Mesothelial cell of epicardium (in vitro differentiated cells): ENCODE measurements around the gene CCNL1. TPM values are rescaled to one million over a fixed set of nuclear protein-coding genes. Genes with fewer than 3 reads are reported as not detected.

Source experiments
- DNase-seq, 2 experiments: peaks; one replicate each; pipeline ENCODE4 v3.0.0; 2021; ENCODE audit warnings: low spot score in 2 of 2; ENCODE audit not compliant: unreplicated experiment in 2 of 2
- H3K27ac Mint-ChIP-seq: 2 replicates; pipeline ENCODE4 v1.8.0; 2021; ENCODE audit warnings: mixed read lengths
- H3K27me3 Mint-ChIP-seq: 2 replicates; pipeline ENCODE4 v1.8.0; 2021; ENCODE audit warnings: low read depth, mixed read lengths
- H3K36me3 Mint-ChIP-seq: 2 replicates; pipeline ENCODE4 v1.8.0; 2021; ENCODE audit warnings: mixed read lengths
- H3K4me1 Mint-ChIP-seq: 2 replicates; pipeline ENCODE4 v1.8.0; 2021; ENCODE audit warnings: mixed read lengths
- H3K4me3 Mint-ChIP-seq: 2 replicates; pipeline ENCODE4 v1.8.0; 2021; ENCODE audit warnings: mild to moderate bottlenecking, moderate library complexity, mixed read lengths
- H3K9me3 Mint-ChIP-seq: 2 replicates; pipeline ENCODE4 v1.8.0; 2021; ENCODE audit warnings: mixed read lengths
- total RNA-seq: library from RNA; stranded (reverse); gene quantifications from 3 replicates; pipeline ENCODE4 v1.2.1, GENCODE V29; 2021
- TF ChIP-seq, protein P1 (sequence below): fragments of 200-600 bp; sonication (generic); IDR thresholded peaks from one replicate; pipeline ENCODE4 v1.5.0; 2021; ENCODE audit warnings: antibody characterized with exemption; ENCODE audit not compliant: unreplicated experiment

Gene CCNL1
- total RNA-seq, 1 donor from 2014 or later = 276 TPM

DNA sequence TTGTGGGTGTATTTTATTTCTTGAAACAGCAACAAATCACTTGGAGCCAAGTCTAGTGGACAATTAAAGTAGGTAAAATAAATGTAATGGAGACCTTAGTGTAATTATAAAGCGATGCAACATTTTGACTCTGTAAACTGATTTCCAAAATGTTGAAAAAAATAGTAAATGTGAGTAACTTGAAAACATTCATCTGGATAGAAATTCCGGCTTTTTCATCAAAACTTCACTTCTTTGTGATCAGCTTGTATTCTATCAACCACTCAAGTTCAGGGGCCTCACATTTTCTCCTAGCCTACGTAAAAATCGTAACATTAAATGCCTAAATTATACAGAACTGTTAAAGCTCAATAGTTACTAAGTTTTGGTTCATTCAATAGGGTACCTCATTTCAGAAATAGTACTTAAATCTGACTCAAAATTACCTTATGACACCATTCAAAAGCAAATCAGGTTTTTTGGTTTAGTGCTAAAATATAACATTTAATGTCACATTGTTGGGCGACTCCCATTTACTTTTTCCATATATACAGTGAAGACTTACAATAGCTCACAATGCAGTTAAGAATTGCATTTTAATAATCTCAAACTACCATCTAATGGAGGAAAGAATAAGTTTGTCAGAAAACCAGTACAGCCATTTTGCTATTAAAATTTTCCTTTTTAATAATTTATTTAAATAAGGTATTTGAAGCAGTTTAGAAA, 12.7 kb downstream of the CCNL1 start:
- no peaks in the 10 kb centered on the region for H3K9me3 Mint-ChIP-seq

DNA sequence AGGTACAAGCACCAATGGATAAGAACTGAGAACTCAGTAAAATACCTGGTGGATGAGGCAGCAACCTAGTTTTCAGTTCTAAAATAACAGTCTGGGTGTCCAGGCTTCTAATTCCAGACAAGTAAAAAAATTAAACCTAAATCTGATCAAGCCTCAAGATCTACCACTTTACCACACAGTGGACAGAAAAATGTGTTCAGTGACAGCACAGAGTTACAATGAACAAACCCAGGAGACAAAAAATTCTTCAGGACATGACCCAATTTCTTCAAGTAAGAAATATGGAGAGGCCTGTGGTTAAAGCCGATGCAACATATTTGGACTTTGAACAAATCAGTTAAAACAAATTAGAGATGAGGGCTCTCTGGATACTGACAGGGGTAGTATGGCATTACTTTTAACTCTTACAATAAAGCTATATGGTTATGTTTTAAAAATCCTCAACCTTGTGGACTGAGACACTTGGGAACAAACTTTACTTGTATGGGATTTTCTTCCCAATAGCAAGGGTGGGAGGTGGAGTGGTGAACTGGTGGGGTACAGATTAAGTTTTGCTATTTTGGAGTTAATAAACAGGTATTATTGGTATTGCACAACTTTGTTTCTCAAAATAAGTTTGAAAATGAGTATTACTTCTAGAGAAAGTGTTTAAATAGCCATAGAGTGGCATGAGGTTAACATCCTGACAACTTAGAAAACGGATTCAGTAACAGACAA, 14.2 kb downstream of the CCNL1 start:
- Mint-ChIP-seq H3K27ac (peak overlapping the region; percentile 70), H3K36me3 (peaks cover 35% of the 10 kb centered on the region)

More for the DNA sequence above, 12.7 kb downstream of the CCNL1 start:
- H3K4me3 Mint-ChIP-seq = no peak overlapping the region
- H3K27ac Mint-ChIP-seq = peak overlapping the region; percentile 37
- H3K36me3 Mint-ChIP-seq = peaks cover 48% of the 10 kb centered on the region
- no peak for DNase-seq
- H3K4me1 Mint-ChIP-seq = no peaks in the 10 kb centered on the region
- TF ChIP-seq, protein P1, sequence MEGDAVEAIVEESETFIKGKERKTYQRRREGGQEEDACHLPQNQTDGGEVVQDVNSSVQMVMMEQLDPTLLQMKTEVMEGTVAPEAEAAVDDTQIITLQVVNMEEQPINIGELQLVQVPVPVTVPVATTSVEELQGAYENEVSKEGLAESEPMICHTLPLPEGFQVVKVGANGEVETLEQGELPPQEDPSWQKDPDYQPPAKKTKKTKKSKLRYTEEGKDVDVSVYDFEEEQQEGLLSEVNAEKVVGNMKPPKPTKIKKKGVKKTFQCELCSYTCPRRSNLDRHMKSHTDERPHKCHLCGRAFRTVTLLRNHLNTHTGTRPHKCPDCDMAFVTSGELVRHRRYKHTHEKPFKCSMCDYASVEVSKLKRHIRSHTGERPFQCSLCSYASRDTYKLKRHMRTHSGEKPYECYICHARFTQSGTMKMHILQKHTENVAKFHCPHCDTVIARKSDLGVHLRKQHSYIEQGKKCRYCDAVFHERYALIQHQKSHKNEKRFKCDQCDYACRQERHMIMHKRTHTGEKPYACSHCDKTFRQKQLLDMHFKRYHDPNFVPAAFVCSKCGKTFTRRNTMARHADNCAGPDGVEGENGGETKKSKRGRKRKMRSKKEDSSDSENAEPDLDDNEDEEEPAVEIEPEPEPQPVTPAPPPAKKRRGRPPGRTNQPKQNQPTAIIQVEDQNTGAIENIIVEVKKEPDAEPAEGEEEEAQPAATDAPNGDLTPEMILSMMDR = no peak
- H3K27me3 Mint-ChIP-seq = no peaks in the 10 kb centered on the region

DNA sequence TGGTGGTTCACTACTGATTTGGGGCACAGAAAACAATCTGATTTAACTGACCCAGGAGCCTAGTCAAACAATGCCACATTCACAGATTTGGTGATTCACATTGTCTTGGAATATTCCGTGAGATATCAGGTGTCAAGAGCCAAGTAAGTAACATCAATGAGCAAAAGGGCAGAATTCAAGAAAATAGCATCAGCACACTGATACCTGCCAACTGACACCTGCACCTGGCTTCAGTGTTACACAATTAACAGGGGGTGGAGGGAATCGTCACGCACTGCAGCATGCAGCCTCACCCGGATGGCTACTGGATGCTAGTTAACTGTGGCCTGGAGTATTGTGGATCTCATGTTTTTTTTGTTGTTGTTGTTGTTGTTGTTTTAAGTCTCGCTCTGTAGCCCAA, 17.6 kb downstream of the CCNL1 start:
- Mint-ChIP-seq H3K4me1 (peaks cover 2% of the 10 kb centered on the region), H3K36me3 (peaks cover 18% of the 10 kb centered on the region), H3K27ac (no peak overlapping the region), H3K9me3 (no peaks in the 10 kb centered on the region), H3K4me3 (no peak overlapping the region), H3K27me3 (no peaks in the 10 kb centered on the region)
- no peak for DNase-seq
- TF ChIP-seq, protein P1 = no peak

More for the DNA sequence above, 14.2 kb downstream of the CCNL1 start:
- Mint-ChIP-seq H3K4me1 (no peaks in the 10 kb centered on the region), H3K4me3 (no peak overlapping the region), H3K9me3 (no peaks in the 10 kb centered on the region), H3K27me3 (no peaks in the 10 kb centered on the region)
- TF ChIP-seq, protein P1 = no peak
- no peak for DNase-seq

DNA sequence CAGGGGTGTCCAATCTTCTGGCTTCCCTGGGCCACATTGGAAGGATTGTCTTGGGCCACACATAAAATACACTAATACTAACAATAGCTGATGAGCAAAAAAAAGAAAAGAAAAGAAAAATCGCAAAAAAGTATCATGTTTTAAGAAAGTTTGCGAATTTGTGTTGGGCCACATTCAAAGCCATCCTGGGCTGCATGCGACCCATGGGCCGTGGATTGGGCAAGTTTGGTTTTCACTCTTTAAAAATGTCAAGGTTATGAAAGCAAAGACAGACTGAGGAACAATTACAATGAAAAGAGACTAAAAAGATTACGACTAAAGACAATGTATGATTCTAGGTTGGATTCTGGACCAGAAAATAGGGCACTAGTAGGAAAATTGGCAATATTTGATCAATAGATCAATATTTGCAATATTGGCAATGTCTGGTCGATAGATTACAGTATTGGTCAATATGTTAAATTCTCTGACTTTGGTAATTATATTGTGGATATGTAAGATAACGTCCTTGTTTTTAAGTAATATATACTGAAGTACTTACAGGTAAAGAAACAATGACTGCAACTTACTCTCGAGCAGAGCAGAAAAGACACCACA, 19.9 kb downstream of the CCNL1 start:
- Mint-ChIP-seq H3K4me3 (no peak overlapping the region), H3K36me3 (peaks cover 6% of the 10 kb centered on the region), H3K27me3 (no peaks in the 10 kb centered on the region), H3K9me3 (no peaks in the 10 kb centered on the region), H3K4me1 (peaks cover 16% of the 10 kb centered on the region), H3K27ac (no peak overlapping the region)
- TF ChIP-seq, protein P1 = no peak
- no peak for DNase-seq

DNA sequence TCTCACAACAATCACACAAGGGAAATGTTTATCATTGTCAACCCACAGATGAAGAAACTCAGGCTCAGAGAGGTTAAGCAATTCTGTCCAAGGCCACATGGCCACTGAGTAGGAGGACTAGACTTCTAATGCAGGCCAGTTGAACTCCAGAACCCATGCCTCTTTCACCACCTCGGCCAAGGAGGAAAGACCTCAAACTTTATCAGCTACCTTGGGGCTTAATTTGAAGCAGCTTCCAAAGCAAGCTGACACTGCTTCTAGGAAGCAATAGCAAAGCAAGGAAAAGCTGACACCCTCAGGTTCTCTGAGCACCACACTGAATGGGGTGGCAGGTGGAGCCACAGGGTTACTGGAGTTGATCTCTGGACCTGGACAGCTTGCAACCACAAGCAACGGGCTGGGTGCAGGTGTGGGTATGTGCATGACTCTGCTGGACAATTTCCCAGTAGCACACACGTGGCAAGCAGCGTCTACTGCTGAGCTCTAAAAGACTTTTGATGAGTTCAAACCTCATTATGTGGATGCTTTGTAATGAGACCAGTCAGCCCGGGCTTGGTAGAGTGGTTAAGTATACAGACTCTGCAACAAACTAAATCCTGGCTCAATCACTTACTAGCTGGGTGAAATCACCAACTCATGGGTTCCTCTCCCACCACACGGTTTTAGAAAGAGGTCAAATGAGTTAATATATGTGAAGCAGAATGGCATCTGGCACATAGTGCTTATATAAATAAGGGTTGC, 23.1 kb downstream of the CCNL1 start:
- H3K9me3 Mint-ChIP-seq = no peaks in the 10 kb centered on the region
- H3K4me1 Mint-ChIP-seq = peaks cover 16% of the 10 kb centered on the region
- H3K27ac Mint-ChIP-seq = peak overlapping the region; percentile 17
- H3K36me3 Mint-ChIP-seq = peaks cover 4% of the 10 kb centered on the region
- H3K4me3 Mint-ChIP-seq = no peak overlapping the region
- TF ChIP-seq, protein P1 = no peak
- no peak for DNase-seq
- H3K27me3 Mint-ChIP-seq = no peaks in the 10 kb centered on the region
